NOMO-1 (cell line): ENCODE results near the gene CHMP2B.

Experiments used
- DNase-seq, 2 experiments: peaks; one replicate each; lab custom pipeline; 2025; ENCODE audit not compliant: unreplicated experiment in 2 of 2; lab: John Stamatoyannopoulos, UW

CHMP2B gene

DNA sequence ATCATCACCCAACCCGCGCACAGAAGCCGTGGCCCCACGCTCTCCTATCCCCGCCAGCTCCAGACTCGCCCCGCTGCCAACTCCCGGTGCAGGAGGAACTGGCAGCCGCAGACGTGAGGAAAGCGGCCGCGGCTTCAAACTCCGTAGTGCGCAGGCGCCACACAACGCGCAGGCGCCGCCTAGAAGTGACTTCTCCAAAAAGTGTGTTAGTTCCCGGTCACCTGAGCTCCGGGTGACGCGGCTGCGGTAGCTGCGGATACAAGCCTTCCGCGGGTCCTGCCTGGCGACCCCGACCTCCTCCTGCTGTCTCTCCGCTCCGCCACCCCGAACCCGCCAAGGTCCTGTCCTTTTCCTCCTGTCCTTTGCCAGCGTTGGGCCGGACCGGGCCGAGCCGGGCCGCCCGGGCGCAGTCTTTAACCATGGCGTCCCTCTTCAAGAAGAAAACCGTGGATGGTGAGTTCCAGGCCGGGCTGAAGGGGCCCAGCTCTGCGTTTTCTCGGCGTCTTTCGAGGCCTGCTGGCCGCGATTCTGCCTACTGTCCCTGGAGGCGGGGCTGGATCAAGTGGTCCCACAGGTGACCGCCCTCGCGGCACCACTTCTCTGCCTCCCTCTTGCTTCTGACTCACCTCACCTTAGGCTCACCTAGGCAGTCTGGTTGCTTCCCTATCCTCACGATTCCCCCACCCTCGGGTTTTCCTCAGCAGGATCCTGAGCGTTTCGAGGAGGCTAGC, at the start of gene CHMP2B:
TSS of gene CHMP2B (plus strand) at position 206 of the 731 bp plus-strand sequence. CDS start at position 420, 214 bp downstream.
- peak; percentile 90 to 93 for DNase-seq

DNA sequence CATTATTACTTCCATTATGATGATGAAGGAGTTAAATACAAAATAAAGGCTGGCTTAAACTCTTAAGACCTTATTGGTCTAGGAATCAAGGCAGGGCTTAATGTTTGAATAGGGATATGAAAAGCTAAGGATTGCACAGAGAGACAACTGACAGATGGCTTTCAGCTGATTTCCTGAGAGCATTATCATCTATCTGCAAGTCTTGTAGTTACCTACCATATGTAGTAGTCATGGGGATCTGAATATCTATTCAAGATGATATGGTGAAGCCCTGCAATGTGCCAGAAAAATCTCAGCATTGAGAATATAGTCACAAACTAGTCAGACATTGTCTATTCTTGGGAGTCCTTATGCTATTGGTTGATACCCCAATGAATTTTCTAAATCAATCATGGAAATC, 47.5 kb upstream of the CHMP2B start:
- no peak for DNase-seq

- DNase-seq: no peak
Measured at GRCh38 chr3:87181551-87181950, 45.6 kb upstream of the CHMP2B start.

DNA sequence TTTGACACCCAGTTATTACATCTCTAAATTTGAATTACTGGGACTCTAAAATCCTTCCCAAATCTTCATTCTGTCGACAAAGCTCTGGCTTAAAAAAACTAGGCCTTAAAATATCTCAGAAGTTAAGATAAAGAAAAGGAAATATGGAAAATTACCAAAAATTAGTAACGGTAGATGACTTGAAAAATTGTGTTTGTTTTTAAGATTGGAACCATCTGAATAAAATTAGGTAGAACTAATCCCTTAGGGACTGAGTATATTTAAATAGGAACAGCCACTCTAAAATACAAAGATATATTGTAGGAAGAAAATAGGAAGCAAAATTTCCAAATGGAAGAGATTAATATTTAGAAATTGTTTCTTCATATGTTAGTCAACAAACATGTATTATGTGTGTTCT, 45.1 kb upstream of the CHMP2B start:
- DNase-seq: no peak

- no peak for DNase-seq
Measured at GRCh38 chr3:87186608-87187159, 40.4 kb upstream of the CHMP2B start.

DNA sequence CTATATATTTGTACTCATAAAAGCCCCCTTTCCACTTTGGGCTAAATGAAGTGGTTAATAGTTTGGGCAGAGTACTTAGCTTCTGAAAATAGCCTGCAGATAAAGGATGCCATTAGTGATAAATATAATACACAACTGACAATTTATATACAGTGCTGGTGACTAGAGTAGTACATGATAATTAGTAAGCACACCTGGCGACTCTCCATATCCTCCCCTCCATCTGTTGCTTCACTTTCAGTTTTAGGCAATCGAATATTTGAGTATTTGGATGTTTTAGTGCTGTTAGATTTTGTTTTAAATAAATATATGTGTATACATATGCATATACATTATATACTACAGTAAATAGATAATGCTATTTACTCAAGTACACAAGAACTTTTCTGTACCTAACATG, 35.9 kb upstream of the CHMP2B start:
- DNase-seq: no peak

GRCh38 chr3:87191641-87192040, 35.5 kb upstream of the CHMP2B start:
- no peak for DNase-seq

- no peak for DNase-seq
Measured at GRCh38 chr3:87196879-87197278, 30.2 kb upstream of the CHMP2B start.

GRCh38 chr3:87197531-87197930, 29.6 kb upstream of the CHMP2B start:
- DNase-seq: no peak

GRCh38 chr3:87198774-87199173, 28.3 kb upstream of the CHMP2B start:
- DNase-seq: no peak

DNA sequence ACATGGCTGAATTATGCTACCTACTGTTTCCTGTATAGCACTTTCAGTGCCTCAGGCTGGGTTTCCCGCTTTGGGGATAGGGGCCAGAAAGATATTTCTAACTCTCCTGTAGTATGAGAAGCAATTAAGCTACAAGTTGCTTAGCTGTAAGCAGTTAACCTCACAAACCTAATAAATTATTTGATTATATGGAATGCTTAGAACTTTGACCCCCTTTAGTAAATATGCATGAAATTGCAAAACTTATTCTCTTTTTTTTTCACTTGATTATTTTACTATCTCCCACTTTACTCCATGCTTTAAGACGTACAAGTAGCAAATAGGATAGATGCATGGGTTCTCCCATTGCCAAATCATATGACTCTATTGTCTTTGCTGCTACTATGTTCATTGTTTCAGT, 27.5 kb upstream of the CHMP2B start:
- DNase-seq: no peak

- DNase-seq: no peak
Measured at GRCh38 chr3:87200060-87200647, 27.0 kb upstream of the CHMP2B start.

- DNase-seq: no peak
Measured at GRCh38 chr3:87201727-87202126, 25.4 kb upstream of the CHMP2B start.

DNA sequence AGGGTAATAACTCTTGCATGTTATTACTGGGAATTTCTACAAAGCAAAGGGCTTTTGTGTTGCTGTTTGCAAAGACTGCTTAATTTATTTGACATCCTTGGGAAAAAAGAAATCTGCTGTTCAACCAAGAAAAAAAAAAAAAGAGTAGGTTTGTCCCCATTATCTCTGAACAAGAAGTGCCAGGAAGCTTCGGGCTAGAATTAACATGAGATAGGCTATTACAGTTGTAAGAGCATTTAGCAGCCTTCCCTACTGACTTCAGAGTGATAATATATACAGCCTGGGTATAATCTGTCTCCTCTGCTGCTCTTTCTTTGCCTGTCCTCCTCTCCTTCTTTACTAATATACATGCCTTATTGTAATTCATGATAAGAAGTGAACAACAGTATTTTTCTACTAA, 23.3 kb upstream of the CHMP2B start:
- DNase-seq: no peak

DNA sequence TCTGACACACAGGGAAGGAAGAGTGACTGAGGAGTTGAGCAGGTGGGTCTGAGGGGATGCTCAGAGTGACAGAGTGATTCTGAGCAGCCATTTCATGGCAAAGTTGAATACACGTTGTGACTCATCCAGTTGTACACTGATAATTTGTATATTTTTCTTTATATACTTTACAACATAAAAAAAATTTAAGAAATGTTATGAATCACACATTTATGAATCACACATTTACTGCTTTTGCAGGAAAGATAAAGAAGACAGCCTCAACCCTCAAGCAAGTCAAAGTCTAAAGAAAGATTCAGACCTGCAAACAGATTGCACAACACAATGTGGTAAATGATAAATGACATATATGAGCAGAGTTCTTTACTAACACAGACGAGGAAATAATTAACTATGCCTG, 21.0 kb upstream of the CHMP2B start:
- DNase-seq: peak in 1 of 2 experiments; percentile 25

DNA sequence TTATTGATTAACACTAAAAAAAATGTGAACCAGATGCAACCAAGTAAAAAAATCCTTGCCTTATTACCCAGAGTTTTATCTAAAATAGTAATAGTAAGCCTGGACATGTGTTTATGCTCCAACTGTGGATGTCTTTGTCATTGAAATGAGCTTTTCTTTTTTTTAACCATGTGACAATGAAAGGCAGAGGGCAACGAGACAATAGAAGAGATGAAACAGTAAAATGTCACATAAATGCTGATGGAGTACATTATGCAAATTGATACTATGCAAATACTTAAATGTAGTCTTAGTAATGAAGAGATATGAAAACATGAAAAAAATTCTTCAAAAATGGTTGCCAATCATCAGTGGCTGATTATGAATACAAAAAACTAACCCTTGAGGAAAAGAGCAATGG, 20.5 kb upstream of the CHMP2B start:
- no peak for DNase-seq

DNA sequence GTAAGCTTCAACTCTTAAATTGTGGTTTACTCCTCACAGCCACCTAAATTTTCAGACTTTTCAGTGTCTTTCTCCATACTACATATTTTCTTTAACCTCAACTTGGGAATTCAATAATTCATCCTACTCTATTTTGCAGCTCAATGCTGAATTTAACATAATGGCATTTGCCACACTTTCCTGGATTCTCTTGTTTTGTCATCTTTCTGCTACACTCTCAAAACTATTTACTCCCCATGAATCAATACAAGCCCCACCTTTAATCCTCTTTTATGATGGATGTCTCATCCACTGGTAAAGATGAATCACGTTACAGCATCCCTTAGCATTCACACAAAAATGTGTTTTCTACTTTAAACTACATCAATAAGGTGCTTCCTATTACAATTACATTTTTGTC, 19.6 kb upstream of the CHMP2B start:
- DNase-seq: no peak

DNA sequence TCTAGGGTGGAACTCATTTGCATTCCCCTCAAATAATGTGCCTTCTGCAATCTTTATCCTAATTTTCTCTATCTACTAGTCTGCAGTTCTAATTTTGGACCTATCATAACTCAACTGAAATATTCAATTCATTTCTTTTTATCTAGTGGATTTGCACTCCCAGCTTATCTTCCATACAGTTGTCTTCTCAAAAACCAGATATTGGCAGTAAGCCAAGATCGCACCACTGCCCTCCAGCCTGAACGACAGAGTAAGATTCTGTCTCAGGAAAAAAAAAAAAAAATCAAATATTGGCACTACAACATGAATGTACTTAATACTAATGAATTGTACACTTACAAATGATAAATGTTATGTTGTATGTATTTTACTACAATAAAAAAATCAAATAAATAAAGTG, 18.0 kb upstream of the CHMP2B start:
- DNase-seq: no peak

DNA sequence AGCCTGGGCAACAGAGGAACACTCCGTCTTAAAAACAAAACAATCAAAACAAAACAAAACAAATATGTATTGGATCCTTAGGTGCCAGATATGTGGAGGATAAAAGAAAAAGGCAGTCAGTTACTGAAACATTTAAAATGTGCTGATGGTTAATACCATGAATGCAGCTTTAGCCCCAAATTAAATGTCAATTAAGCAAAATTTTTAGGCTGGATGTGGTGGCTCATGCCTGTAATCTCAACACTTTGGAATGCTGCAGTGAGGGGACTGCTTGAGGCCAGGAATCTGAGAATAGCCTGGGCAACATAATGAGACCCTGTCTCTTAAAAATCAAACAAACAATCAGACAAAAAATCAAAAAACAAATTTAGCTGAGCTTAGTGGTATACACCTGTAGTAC, 8.5 kb upstream of the CHMP2B start:
- DNase-seq: no peak

DNA sequence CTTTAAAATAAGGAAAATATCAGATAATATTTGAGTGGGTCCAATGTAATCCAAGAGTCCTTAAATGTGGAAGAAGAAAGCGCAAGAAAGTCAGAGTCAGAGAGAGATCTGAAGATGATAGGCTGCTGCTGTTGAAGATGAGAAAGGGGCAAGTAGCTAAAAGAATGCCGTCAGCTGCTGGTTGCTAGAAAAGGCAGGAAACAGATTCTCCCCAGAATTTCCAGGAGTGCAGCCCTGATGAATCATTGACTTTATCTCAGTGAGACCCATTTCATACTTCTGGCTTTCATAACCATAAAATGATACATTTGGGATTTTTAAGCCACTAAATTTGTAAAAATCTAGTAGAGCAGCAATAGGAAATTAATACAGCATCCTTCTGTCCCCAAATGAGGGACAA, 7.5 kb upstream of the CHMP2B start:
- DNase-seq: no peak

DNA sequence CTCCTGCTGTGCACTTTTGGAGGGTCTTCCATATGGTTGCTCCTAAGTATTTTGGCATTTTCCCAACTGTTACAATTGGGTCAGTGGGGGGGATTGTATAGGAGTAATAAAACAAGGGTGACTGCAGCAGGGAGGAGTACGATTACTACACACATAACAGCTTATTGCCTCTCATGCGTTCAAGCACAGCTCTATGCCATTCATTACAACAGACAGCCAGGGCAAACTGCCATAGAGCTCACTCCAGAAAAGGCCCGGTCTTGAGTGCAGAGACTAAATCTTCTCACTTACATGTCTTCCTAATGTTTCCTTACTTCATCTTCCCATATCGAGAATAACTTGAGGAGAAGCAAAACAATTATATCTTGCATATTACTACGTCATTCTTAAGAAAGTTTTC, 1.4 kb upstream of the CHMP2B start:
- no peak for DNase-seq

GRCh38 chr3:87227835-87228144, 681 bp downstream of the CHMP2B start:
- DNase-seq: peak in 1 of 2 experiments; percentile 11

- DNase-seq: no peak
Measured at GRCh38 chr3:87228316-87228715, 1.2 kb downstream of the CHMP2B start.
